Measurements from ENCODE around the gene SNRPD3. TPM values are rescaled to one million over a fixed set of nuclear protein-coding genes. Genes with fewer than 3 reads are reported as not detected.

Gene SNRPD3
- 138 TPM for polyA plus RNA-seq (2012; ENCODE audit: insufficient read length, low read depth)

DNA sequence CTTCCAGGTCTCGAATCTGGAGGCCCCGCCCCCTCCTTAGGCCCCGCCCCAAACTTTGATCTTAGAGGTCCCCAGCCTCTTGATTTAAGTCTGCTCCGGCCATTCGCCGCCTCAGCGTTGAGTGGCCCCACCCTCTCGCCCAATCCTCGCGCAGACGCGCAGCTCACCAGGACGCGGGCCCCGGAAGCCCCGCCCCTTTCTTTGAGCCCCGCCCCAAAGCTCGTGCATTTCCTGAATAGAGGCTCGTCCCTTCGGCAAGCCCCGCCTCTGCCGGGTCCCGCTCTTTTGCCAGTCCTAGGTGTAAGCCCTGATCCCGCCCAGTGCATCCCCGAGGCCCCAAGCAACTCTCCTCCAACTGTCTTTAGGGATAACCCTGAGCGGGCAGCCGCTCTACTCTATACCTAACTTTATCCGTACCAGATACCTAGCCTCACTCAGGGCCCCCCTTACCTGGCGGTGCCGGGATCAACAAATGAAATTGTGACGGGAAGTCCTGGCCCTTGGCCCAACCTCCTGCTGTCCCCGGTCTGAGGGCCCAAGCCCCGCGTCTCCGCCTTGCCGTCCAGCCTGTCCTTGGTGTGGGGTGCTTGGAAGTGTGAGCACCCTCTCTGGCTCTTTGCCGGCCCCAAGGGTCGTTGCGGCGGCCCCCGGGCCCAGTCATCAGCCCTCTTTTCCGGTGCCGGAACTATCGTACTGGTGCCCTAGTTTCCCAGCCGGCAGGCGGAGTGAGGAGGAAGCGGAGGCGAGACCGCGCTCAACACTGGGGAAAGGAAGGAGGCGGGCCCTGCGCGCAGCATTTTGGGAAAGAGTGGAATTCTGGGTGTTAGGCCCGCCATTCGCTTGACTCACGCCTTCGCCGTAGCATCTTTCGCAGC, at the start of gene SNRPD3:
Gene SNRPD3 (plus strand): TSS at position 835 of the 875 bp plus-strand sequence. CDS start 1,676 bp downstream, outside the sequence.
- TF ChIP-seq, protein P1, sequence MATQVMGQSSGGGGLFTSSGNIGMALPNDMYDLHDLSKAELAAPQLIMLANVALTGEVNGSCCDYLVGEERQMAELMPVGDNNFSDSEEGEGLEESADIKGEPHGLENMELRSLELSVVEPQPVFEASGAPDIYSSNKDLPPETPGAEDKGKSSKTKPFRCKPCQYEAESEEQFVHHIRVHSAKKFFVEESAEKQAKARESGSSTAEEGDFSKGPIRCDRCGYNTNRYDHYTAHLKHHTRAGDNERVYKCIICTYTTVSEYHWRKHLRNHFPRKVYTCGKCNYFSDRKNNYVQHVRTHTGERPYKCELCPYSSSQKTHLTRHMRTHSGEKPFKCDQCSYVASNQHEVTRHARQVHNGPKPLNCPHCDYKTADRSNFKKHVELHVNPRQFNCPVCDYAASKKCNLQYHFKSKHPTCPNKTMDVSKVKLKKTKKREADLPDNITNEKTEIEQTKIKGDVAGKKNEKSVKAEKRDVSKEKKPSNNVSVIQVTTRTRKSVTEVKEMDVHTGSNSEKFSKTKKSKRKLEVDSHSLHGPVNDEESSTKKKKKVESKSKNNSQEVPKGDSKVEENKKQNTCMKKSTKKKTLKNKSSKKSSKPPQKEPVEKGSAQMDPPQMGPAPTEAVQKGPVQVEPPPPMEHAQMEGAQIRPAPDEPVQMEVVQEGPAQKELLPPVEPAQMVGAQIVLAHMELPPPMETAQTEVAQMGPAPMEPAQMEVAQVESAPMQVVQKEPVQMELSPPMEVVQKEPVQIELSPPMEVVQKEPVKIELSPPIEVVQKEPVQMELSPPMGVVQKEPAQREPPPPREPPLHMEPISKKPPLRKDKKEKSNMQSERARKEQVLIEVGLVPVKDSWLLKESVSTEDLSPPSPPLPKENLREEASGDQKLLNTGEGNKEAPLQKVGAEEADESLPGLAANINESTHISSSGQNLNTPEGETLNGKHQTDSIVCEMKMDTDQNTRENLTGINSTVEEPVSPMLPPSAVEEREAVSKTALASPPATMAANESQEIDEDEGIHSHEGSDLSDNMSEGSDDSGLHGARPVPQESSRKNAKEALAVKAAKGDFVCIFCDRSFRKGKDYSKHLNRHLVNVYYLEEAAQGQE (IDR thresholded peaks at IDR 0.05; ENCODE audit: insufficient read depth in 1 of 2, low read depth in 2 of 2, low read length in 2 of 2): 0 out of 4 replicates have a peak, but pooled peaks of 1 of the 2 experiments have one; percentile 0
- TF ChIP-seq POLR2AphosphoS5 (IDR thresholded peaks at IDR 0.05; ENCODE audit: low read depth, low read length) (no peak; the same call in 1 of the 2 replicates), TAF1 (IDR thresholded peaks at IDR 0.05; ENCODE audit: borderline replicate concordance, insufficient read depth, low read length) (peak; percentile 89; the same call in 1 of the 2 replicates), SIN3A (IDR thresholded peaks at IDR 0.05; ENCODE audit: borderline replicate concordance, insufficient read depth, low read length) (0 out of 2 replicates have a peak, but pooled peaks have one; percentile 29), FOXP2 (optimal IDR thresholded peaks at IDR 0.05; ENCODE audit: borderline replicate concordance, extremely low read depth, extremely low read length, insufficient read depth) (peak; percentile 74)

DNA sequence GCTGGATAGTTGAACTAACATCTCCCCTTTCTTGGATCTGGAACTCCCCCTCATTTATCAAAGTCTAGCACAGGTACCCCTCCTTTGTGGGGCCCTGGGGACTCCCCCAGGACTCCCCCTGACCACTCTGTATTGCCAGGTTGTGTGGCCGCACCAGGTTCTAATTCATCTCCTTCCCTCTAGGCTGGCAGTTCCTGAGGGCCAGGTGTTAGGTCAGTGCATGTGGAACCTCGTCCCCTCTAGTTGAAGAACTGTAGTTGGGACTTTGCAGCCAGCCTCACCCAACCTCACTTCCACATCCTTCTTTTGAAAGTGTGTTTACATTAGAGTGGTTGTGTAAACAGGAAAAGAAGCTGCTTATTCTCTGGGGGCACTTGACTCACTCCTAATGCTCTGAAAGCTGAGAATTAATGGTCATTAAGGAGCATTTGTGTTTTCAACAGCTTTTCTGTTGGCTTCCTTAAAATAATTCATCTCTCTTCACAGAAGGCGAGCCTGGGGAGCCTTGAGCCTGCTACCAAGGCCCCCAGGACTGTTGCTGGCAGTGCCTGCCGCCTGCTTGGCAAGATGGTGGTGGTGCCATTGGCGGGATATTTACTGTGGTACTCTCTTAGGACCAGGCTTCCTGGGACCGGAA, 48.9 kb upstream of the SNRPD3 start:
- TF ChIP-seq FOXP2 (optimal IDR thresholded peaks at IDR 0.05; ENCODE audit: borderline replicate concordance, extremely low read depth, extremely low read length, insufficient read depth): peak; percentile 78
- no peak for TF ChIP-seq POLR2AphosphoS5 (IDR thresholded peaks at IDR 0.05; ENCODE audit: low read depth, low read length)

DNA sequence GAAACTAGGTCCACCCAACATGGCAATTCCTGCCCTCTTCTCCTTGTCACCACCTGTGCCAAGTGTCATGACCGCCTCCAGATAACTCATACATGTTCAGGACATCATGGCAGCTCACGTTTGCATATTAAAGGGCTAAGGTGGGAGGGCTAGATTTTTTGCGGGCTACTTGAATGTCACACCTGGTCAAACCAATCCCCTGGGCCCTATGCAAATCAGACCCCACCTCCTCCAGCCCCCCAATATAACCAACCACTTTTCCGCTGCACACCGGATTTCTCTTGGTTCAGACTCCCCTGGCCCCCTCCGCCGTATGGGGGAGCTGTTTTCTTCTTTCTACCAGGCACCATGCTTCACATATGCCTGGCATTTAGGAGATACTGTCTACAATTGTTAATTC, 48.1 kb upstream of the SNRPD3 start:
- TF ChIP-seq FOXP2 (optimal IDR thresholded peaks at IDR 0.05; ENCODE audit: borderline replicate concordance, extremely low read depth, extremely low read length, insufficient read depth) (no peak), TAF1 (IDR thresholded peaks at IDR 0.05; ENCODE audit: borderline replicate concordance, insufficient read depth, low read length) (no peak), POLR2AphosphoS5 (IDR thresholded peaks at IDR 0.05; ENCODE audit: low read depth, low read length) (no peak), SIN3A (IDR thresholded peaks at IDR 0.05; ENCODE audit: borderline replicate concordance, insufficient read depth, low read length) (no peak)
- TF ChIP-seq, protein P1 (IDR thresholded peaks at IDR 0.05; ENCODE audit: insufficient read depth in 1 of 2, low read depth in 2 of 2, low read length in 2 of 2): no peak

DNA sequence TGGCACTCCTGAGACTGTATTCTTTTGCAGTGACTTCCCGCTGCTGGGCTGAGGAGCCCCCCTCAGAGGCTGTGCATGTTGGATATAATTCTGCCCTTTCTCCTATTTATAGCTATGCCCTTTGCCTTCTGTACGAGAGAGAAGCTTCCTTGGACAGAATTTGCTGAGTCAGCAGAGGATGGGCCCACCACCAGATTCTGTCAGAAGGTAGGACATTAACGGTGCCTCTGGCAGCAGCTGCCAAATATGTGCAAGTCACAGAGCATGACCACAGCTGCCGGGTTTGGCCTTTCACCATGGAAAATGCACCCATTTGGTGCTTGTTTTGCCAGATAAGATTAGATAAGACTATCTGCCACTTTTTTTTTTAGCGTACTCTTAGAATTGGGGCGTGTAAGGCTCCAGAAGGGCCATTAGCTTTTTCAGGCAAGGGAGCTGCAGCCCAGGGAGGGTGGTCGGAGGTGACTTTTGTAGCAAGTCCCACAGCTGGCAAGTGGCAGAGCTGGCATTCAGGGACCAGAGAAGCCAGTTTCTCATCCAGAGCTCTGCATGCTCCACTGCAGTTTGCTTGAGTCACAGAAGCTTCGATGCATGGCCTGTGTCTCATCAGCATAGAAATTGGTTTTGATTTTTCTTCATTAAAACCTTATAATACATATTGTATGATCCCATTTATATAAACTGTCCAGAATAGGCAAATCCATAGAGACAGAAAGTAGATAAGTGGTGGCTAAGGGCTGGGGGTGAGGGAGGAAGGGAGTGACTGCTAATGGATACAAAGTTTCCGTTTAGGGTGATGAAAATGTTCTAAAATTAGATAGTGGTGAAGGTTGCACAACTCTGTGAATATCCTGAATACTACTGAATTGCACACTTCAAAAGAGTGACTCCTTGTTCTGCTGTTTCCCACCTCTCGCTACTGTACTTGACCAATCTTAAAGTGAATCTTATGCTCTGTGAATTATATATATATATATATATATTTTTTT, 44.9 kb upstream of the SNRPD3 start:
- no peak for TF ChIP-seq FOXP2 (optimal IDR thresholded peaks at IDR 0.05; ENCODE audit: borderline replicate concordance, extremely low read depth, extremely low read length, insufficient read depth)
- no peak for TF ChIP-seq POLR2AphosphoS5 (IDR thresholded peaks at IDR 0.05; ENCODE audit: low read depth, low read length)
- TF ChIP-seq, protein P1 (IDR thresholded peaks at IDR 0.05; ENCODE audit: insufficient read depth in 1 of 2, low read depth in 2 of 2, low read length in 2 of 2): no peak
- no peak for TF ChIP-seq TAF1 (IDR thresholded peaks at IDR 0.05; ENCODE audit: borderline replicate concordance, insufficient read depth, low read length)
- no peak for TF ChIP-seq SIN3A (IDR thresholded peaks at IDR 0.05; ENCODE audit: borderline replicate concordance, insufficient read depth, low read length)
